HUES6 (cell line): ENCODE data around the gene MUC20.
"Not testable (repeated sequence)": the region's sequence is repeated elsewhere in the genome, so short reads cannot be mapped to it uniquely, and the experiment has no call there.

Experiments
- H3K27ac ChIP-seq: 2 replicates; pipeline ENCODE4 v1.7.0; 2013; ENCODE audit warnings: low read depth, mild to moderate bottlenecking, low read length, inconsistent platforms
- H3K27me3 ChIP-seq: 2 replicates; pipeline ENCODE4 v1.6.1; 2013; ENCODE audit warnings: low read length; ENCODE audit not compliant: control insufficient read depth, insufficient read depth
- H3K36me3 ChIP-seq: 2 replicates; pipeline ENCODE4 v1.6.1; 2013; ENCODE audit warnings: low read length; ENCODE audit not compliant: control insufficient read depth, insufficient read depth
- H3K4me1 ChIP-seq: 2 replicates; pipeline ENCODE4 v1.6.1; 2013; ENCODE audit warnings: low read length; ENCODE audit not compliant: control insufficient read depth, insufficient read depth
- H3K4me3 ChIP-seq: 2 replicates; pipeline ENCODE4 v1.5.1; 2013; ENCODE audit warnings: low read depth, low read length
- H3K9ac ChIP-seq: one replicate; pipeline ENCODE4 v1.6.1; 2013; ENCODE audit warnings: mild to moderate bottlenecking, low read length
- H3K9me3 ChIP-seq: 2 replicates; pipeline ENCODE4 v1.6.1; 2013; ENCODE audit warnings: low read depth, low read length; ENCODE audit not compliant: control insufficient read depth, insufficient read depth

The MUC20 gene

DNA sequence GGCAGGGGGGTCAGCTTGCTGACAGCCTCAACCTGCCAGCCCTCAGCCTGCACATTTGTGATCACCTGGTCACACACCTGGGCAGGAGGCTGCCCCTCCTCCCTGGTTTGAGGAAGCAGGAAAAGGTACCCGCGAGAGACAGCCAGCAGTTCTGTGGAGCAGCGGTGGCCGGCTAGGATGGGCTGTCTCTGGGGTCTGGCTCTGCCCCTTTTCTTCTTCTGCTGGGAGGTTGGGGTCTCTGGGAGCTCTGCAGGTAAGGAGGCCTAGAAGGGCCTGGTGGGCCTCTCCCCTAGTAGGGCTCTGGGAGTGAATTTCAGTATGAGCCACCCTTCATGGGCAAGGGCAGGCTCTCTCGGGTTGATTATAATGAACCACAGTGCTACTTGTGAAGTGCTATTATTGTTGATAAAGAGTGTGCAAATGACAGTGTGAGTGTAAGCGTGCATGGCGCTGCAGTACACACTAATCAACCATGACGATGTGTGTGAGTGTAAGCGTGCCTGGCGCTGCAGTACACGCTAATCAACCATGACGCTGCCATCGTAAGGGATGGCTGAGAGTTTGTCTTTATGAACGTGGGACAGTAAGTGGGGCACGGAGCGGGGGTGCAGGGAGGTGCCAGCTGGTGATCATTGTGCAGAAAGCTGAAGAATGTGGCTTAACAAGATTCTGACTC is at the start of gene MUC20:
Gene MUC20 (plus strand): TSS at position 148 of the 676 bp plus-strand sequence. CDS start 30 bp downstream, at position 178.
- H3K27me3 ChIP-seq, H3K9me3 ChIP-seq, H3K4me3 ChIP-seq, H3K4me1 ChIP-seq, H3K27ac ChIP-seq, H3K36me3 ChIP-seq, H3K9ac ChIP-seq: not testable (repeated sequence)

- H3K9me3 ChIP-seq, H3K4me1 ChIP-seq, H3K9ac ChIP-seq, H3K4me3 ChIP-seq, H3K27me3 ChIP-seq, H3K27ac ChIP-seq: not testable (repeated sequence)
- H3K36me3 ChIP-seq = peaks cover 14% of the 10 kb centered on the region
These were observed 49.5 kb upstream of the MUC20 start for GRCh38 chr3:195671283-195671682.

GRCh38 chr3:195673711-195674110 is 47.1 kb upstream of the MUC20 start:
- peaks cover 18% of the 10 kb centered on the region for H3K36me3 ChIP-seq
- H3K27ac ChIP-seq = not testable (repeated sequence)

GRCh38 chr3:195678391-195679015 is 42.3 kb upstream of the MUC20 start:
- H3K36me3 ChIP-seq = peaks cover 17% of the 10 kb centered on the region
- H3K27me3 ChIP-seq, H3K9ac ChIP-seq: not testable (repeated sequence)

More at GRCh38 chr3:195673711-195674110, 47.1 kb upstream of the MUC20 start:
- H3K4me1 ChIP-seq, H3K27me3 ChIP-seq, H3K4me3 ChIP-seq, H3K9ac ChIP-seq, H3K9me3 ChIP-seq: not testable (repeated sequence)

GRCh38 chr3:195680690-195681089 is 40.1 kb upstream of the MUC20 start:
- not testable (repeated sequence) for H3K4me1 ChIP-seq, H3K9me3 ChIP-seq, H3K27ac ChIP-seq, H3K4me3 ChIP-seq, H3K27me3 ChIP-seq, H3K9ac ChIP-seq
- H3K36me3 ChIP-seq = peaks cover 15% of the 10 kb centered on the region

More at GRCh38 chr3:195678391-195679015, 42.3 kb upstream of the MUC20 start:
- not testable (repeated sequence) for H3K9me3 ChIP-seq, H3K4me3 ChIP-seq, H3K27ac ChIP-seq, H3K4me1 ChIP-seq

- not testable (repeated sequence) for H3K9me3 ChIP-seq, H3K27me3 ChIP-seq, H3K4me3 ChIP-seq, H3K4me1 ChIP-seq, H3K27ac ChIP-seq, H3K9ac ChIP-seq
- H3K36me3 ChIP-seq = peaks cover 19% of the 10 kb centered on the region
These were observed 39.2 kb upstream of the MUC20 start for GRCh38 chr3:195681458-195682103.

DNA sequence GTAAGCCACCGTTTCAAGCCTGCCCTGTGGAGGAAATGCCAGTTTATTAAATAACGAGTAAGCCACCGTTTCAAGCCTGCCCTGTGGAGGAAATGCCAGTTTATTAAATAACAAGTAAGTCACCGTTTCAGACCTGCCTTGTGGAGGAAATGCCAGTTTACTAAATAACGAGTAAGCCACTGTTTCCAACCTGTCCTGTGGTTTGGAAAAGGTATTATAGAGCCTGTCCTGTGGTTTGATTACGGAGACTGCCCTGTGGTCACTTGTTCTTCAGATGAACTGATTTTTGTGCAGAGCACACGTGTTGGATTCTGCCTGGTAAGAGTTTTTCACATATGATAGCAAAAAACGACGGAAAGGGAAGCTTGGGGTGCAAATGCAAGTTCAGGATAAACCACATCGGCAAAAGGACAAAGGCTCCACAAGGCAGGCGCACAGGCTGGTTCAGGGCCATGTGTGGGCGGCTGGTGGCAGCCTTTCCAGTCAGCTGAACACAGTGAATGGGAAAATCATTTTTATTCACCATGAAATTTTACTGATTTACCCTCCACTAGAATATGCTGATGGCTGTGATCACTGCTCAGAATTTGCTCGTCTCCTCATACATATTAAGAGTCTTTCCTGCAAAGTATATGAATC is 38.6 kb upstream of the MUC20 start:
- H3K36me3 ChIP-seq = peaks cover 19% of the 10 kb centered on the region
- H3K4me1 ChIP-seq, H3K9ac ChIP-seq: not testable (repeated sequence)

DNA sequence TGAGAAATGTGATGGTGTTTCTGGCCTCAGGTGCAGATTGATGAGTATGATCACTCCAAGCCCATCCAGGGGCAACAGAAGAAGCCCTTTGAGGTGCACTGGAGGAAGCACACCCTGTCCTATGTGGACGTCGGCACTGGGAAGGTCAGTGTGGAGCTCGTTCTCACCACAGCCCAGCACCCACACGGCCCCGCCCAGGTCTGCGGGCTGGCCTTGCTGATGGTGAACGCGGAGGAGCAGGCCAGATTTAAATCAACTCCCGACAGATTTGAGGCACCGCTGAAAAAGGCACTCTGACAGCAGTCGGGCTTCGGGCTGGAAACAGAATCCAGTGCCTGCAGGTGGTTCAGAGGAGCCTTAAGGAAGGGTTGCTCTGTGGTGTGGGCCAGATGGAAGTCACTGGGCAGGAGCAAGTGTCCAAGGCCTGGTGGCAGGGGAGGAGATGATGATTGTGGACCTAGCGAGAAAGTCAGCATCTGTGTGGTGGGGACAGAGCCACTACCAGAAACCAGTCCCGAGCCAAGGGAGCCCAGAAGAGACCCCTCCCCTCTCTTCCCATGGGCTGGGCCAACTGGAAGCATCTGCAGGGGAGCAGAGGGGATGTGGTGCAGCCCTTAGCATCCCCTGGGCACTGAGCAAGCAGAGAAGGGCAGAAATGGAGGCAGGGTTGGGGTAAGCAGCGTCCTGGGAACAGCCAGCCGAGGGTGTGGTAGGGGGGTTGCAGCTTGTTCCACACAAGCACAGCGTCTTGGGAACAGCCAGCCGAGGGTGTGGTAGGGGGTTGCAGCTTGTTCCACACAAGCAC is 36.9 kb upstream of the MUC20 start:
- H3K4me3 ChIP-seq, H3K27ac ChIP-seq, H3K27me3 ChIP-seq, H3K9me3 ChIP-seq, H3K9ac ChIP-seq, H3K4me1 ChIP-seq: not testable (repeated sequence)
- H3K36me3 ChIP-seq = peaks cover 16% of the 10 kb centered on the region

More for the DNA sequence above, 38.6 kb upstream of the MUC20 start:
- not testable (repeated sequence) for H3K4me3 ChIP-seq, H3K27me3 ChIP-seq, H3K9me3 ChIP-seq, H3K27ac ChIP-seq

GRCh38 chr3:195684527-195685257 is 36.1 kb upstream of the MUC20 start:
- not testable (repeated sequence) for H3K27ac ChIP-seq

DNA sequence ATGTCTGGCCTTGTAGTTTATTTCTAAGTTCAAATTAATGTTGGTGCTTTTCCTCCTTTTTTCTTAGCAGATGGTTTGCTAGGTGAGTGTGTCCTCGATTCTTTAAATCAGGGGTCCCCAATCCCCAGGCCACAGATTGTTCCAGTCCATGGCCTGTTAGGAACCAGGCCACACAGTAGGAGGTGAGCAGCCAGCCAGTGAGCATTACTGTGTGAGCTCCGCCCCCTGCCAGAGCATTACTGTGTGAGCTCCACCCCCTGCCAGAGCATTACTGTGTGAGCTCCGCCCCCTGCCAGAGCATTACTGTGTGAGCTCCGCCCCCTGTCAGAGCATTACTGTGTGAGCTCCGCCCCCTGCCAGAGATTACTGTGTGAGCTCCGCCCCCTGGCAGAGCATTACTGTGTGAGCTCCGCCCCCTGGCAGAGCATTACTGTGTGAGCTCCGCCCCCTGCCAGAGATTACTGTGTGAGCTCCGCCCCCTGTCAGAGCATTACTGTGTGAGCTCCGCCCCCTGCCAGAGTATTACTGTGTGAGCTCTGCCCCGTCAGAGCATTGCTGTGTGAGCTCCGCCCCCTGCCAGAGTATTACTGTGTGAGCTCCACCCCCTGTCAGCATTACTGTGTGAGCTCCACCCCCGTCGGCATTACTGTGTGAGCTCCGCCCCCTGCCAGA is 34.1 kb upstream of the MUC20 start:
- H3K27me3 ChIP-seq, H3K9ac ChIP-seq, H3K4me3 ChIP-seq, H3K4me1 ChIP-seq, H3K9me3 ChIP-seq, H3K27ac ChIP-seq: not testable (repeated sequence)
- peaks cover 18% of the 10 kb centered on the region for H3K36me3 ChIP-seq

More at GRCh38 chr3:195684527-195685257, 36.1 kb upstream of the MUC20 start:
- not testable (repeated sequence) for H3K27me3 ChIP-seq, H3K4me3 ChIP-seq, H3K9ac ChIP-seq, H3K4me1 ChIP-seq, H3K9me3 ChIP-seq
- H3K36me3 ChIP-seq = peaks cover 16% of the 10 kb centered on the region
